ENCODE measurements around the gene STEEP1.

GRCh38 chrX:119574394-119575266 lies 9.4 kb upstream of the STEEP1 start, which contains the start of gene UBE2A:
- no peak for TF ChIP-seq EP300 (IDR thresholded peaks at IDR 0.05)
- peak in 2 of 3 donors; percentile 14 to 19 for TF ChIP-seq CTCF (IDR thresholded peaks at IDR 0.05)
